ENCODE data around the gene CLEC9A. TPM values are rescaled to one million over a fixed set of nuclear protein-coding genes. Genes with fewer than 3 reads are reported as not detected.

Gene CLEC9A
- total and polyA plus RNA-seq, 2 donors, result 12.6 to 16.2 TPM

DNA sequence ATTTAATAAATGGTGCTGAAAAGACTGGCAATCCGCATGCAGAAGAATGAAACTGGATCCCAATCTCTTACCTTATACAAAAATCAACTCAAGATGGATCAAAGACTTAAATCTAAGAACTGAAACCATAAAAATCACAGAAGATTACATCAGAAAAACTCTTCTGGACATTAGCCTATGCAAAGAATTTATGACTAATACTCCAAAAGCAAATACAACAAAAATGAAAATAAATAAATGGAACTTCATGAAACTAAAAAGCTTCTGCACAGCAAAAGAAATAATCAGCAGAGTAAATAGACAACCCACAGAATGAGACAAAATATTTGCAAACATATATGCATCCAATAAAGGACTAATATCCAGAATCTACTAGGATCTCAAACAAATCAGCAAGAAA, 82.6 kb downstream of the CLEC9A start:
- Histone ChIP-seq H3K27me3 (ENCODE audit: control insufficient read depth in 2 of 2, insufficient read depth in 1 of 2, low read length in 1 of 2) (no peaks in the 10 kb centered on the region), H3K36me3 (ENCODE audit: control insufficient read depth in 2 of 2, insufficient read depth in 2 of 2, low read length in 1 of 2) (no peaks in the 10 kb centered on the region), H3K9me3 (ENCODE audit: control insufficient read depth in 2 of 2, insufficient read depth in 1 of 2, low read length in 1 of 2) (peaks cover 0 to 10% of the 10 kb centered on the region in 2 donors), H3K27ac (ENCODE audit: low read depth in 1 of 2, low read length in 1 of 2) (no peak overlapping the region), H3K4me1 (ENCODE audit: control insufficient read depth in 2 of 2, insufficient read depth in 2 of 2, low read length in 2 of 2) (no peaks in the 10 kb centered on the region), H3K4me3 (ENCODE audit: low read length in 2 of 2) (no peak overlapping the region)
- no peak for DNase-seq (ENCODE audit: low read depth in 6 of 9, low spot score in 9 of 9)
- 97% methylated on average over 1 of the region's 1 CpG for WGBS

DNA sequence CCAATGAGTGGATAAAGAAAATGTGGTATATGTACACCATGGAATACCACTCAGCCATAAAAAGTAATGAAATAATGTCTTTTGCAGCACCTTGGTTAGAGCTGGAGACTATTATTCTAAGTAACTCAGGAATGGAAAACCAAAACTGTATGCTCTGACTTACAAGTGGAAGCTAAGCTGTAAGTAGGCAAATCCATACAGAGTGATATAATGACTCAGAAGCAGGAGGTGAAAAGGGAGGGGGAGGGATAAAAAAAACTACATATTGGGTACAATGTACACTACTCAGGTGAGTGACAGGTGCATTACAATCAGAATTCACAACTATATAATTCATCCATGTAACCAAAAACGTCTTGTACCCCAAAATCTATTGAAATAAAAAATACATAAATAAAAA, 83.4 kb downstream of the CLEC9A start:
- Histone ChIP-seq H3K9me3 (ENCODE audit: control insufficient read depth in 2 of 2, insufficient read depth in 1 of 2, low read length in 1 of 2) (peaks cover 0 to 10% of the 10 kb centered on the region in 2 donors), H3K36me3 (ENCODE audit: control insufficient read depth in 2 of 2, insufficient read depth in 2 of 2, low read length in 1 of 2) (no peaks in the 10 kb centered on the region), H3K27ac (ENCODE audit: low read depth in 1 of 2, low read length in 1 of 2) (no peak overlapping the region), H3K27me3 (ENCODE audit: control insufficient read depth in 2 of 2, insufficient read depth in 1 of 2, low read length in 1 of 2) (no peaks in the 10 kb centered on the region), H3K4me3 (ENCODE audit: low read length in 2 of 2) (no peak overlapping the region), H3K4me1 (ENCODE audit: control insufficient read depth in 2 of 2, insufficient read depth in 2 of 2, low read length in 2 of 2) (no peaks in the 10 kb centered on the region)
- WGBS, result 94% methylated on average over 1 of the region's 1 CpG
- DNase-seq (ENCODE audit: low read depth in 6 of 9, low spot score in 9 of 9), result no peak

DNA sequence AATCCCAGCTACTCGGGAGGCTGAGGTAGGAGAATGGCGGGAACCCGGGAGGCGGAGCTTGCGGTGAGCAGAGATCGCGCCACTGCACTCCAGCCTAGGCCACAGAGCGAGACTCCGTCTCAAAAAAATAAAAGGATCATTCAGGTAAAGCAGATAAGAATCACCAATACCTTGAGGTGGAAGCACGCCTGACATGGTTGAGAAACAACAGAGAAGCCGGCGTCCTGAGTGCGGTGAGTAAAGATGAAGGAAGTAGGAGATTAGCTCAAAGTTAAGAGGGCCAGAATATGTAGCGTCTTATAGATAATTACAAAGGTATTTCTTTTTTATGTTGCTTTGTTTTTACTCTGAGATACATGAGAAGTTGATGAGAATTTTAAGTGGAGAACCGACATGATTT, 84.8 kb downstream of the CLEC9A start:
- H3K27ac ChIP-seq (ENCODE audit: low read depth in 1 of 2, low read length in 1 of 2), result no peak overlapping the region
- H3K4me1 ChIP-seq (ENCODE audit: control insufficient read depth in 2 of 2, insufficient read depth in 2 of 2, low read length in 2 of 2), result no peaks in the 10 kb centered on the region
- 91% methylated on average over 15 of the region's 15 CpGs for WGBS
- H3K4me3 ChIP-seq (ENCODE audit: low read length in 2 of 2), result no peak overlapping the region
- H3K27me3 ChIP-seq (ENCODE audit: control insufficient read depth in 2 of 2, insufficient read depth in 1 of 2, low read length in 1 of 2), result no peaks in the 10 kb centered on the region
- DNase-seq (ENCODE audit: low read depth in 6 of 9, low spot score in 9 of 9), result no peak
- peaks cover 0 to 10% of the 10 kb centered on the region in 2 donors for H3K9me3 ChIP-seq (ENCODE audit: control insufficient read depth in 2 of 2, insufficient read depth in 1 of 2, low read length in 1 of 2)
- no peaks in the 10 kb centered on the region for H3K36me3 ChIP-seq (ENCODE audit: control insufficient read depth in 2 of 2, insufficient read depth in 2 of 2, low read length in 1 of 2)

Other genes with a start within 250 kb of the CLEC9A start
- gene KLRF1, start 203.2 kb upstream of the CLEC9A start, total RNA-seq, result 0.80 TPM
- 3.3 TPM for gene KLRF1, start 203.2 kb upstream of the CLEC9A start, polyA plus RNA-seq
- gene CLEC2B, start 161.3 kb upstream of the CLEC9A start, total RNA-seq, result 29.7 TPM
- 42.7 TPM for gene CLEC2B, start 161.3 kb upstream of the CLEC9A start, polyA plus RNA-seq
- gene KLRF2, start 149.2 kb upstream of the CLEC9A start, total RNA-seq, result 0.76 TPM
- gene KLRF2, start 149.2 kb upstream of the CLEC9A start, polyA plus RNA-seq, result 0.11 TPM
- gene CLEC2A, start 98.3 kb upstream of the CLEC9A start, total RNA-seq, result not detected
- gene CLEC2A, start 98.3 kb upstream of the CLEC9A start, polyA plus RNA-seq, result 0.11 TPM
- gene CLEC12A, start 59.3 kb upstream of the CLEC9A start, total RNA-seq, result 2.9 TPM
- gene CLEC12A, start 59.3 kb upstream of the CLEC9A start, polyA plus RNA-seq, result 6.8 TPM
- gene CLEC1B, start 31.6 kb upstream of the CLEC9A start, total RNA-seq, result 0.19 TPM
- 0.48 TPM for gene CLEC1B, start 31.6 kb upstream of the CLEC9A start, polyA plus RNA-seq
- gene CLEC12B, start 20.1 kb upstream of the CLEC9A start, total RNA-seq, result 0.42 TPM
- gene CLEC12B, start 20.1 kb upstream of the CLEC9A start, polyA plus RNA-seq, result 0.50 TPM
- gene CLEC1A, start 68.3 kb downstream of the CLEC9A start, total RNA-seq, result 42.5 TPM
- gene CLEC1A, start 68.3 kb downstream of the CLEC9A start, polyA plus RNA-seq, result 36.0 TPM
- 25.3 TPM for gene CLEC7A, start 99.5 kb downstream of the CLEC9A start, total RNA-seq
- gene CLEC7A, start 99.5 kb downstream of the CLEC9A start, polyA plus RNA-seq, result 25.5 TPM
- gene OLR1, start 141.4 kb downstream of the CLEC9A start, total RNA-seq, result 0.52 TPM
- 1.1 TPM for gene OLR1, start 141.4 kb downstream of the CLEC9A start, polyA plus RNA-seq
- 0.14 TPM for gene TMEM52B, start 148.3 kb downstream of the CLEC9A start, total RNA-seq
- 0.14 TPM for gene TMEM52B, start 148.3 kb downstream of the CLEC9A start, polyA plus RNA-seq
- gene GABARAPL1, start 182.2 kb downstream of the CLEC9A start, total RNA-seq, result 19.1 TPM
- 92.0 TPM for gene GABARAPL1, start 182.2 kb downstream of the CLEC9A start, polyA plus RNA-seq